HCT116 (cell line): Measurements from ENCODE around the gene SLC38A2. TPM values are rescaled to one million over a fixed set of nuclear protein-coding genes. Genes with fewer than 3 reads are reported as not detected.

Experiments used
- ATAC-seq: fragments of 200-7000 bp; cut with Tn5 transposase; 2 replicates; pipeline ENCODE4 v1.9.1; 2020; ENCODE audit warnings: mild to moderate bottlenecking, moderate library complexity
- BruUV-seq: library from RNA; stranded (reverse); fragments of 400-500 nt; replicated peaks from 2 replicates; lab custom pipeline; 2021; lab: Mats Ljungman, UMichigan
- CTCF ChIA-PET: fragments of 300-600 bp; sonication (Branson Sonifier 250); formaldehyde crosslinking; loops from one replicate; lab custom pipeline; 2021; ENCODE audit warnings: antibody characterized with exemption; lab: Charles Lee
- POLR2A ChIA-PET: fragments of 300-600, 350-600 bp; sonication (Branson Sonifier 250); formaldehyde crosslinking; loops from one replicate; lab custom pipeline; 2021; ENCODE audit warnings: antibody characterized with exemption; lab: Charles Lee
- RAD21 ChIA-PET, 2 experiments: fragments of 300-600 bp; sonication (Branson Sonifier 250); formaldehyde crosslinking; loops; one replicate each; lab custom pipeline; 2023; ENCODE audit warnings: low total read pairs in 2 of 2; ENCODE audit not compliant: uncharacterized antibody in 2 of 2, unreplicated experiment in 2 of 2, low non-redundant PET in 1 of 2; lab: Charles Lee
- DNase-seq: peaks from one replicate; pipeline ENCODE4 v3.0.0-alpha.2; 2010; ENCODE audit warnings: low read depth, low spot score
- H2AFZ ChIP-seq: fragments of 200-600 bp; shearing (Covaris generic), sonication (generic); 2 replicates; pipeline ENCODE4 v1.6.1; 2017; ENCODE audit warnings: low read depth, mixed run types, mixed read lengths, antibody characterized with exemption, low read length; ENCODE audit not compliant: poor library complexity, severe bottlenecking
- H3K27ac ChIP-seq: 2 replicates; pipeline ENCODE4 v1.5.1; 2012; ENCODE audit warnings: low read depth, low read length
- H3K27me3 ChIP-seq: fragments of 200-600 bp; sonication (generic); 2 replicates; pipeline ENCODE4 v1.6.1; 2016; ENCODE audit warnings: mixed run types, low read length, mixed read lengths; ENCODE audit not compliant: insufficient read depth
- H3K36me3 ChIP-seq, 2 experiments: fragments of 200-500 bp in 1 of 2; fragments of 200-600 bp in 1 of 2; sonication (Bioruptor generic) in 1 of 2; sonication (generic) in 1 of 2; 2 replicates each; pipeline versions ENCODE4 v1.5.1 to v1.6.1; 2014 to 2016; ENCODE audit warnings: low read length in 2 of 2, inconsistent platforms in 1 of 2, mixed read lengths in 1 of 2, mixed run types in 1 of 2; ENCODE audit not compliant: insufficient read depth in 2 of 2, control insufficient read depth in 1 of 2
- H3K4me1 ChIP-seq, 2 experiments: fragments of 200-600 bp in 1 of 2; sonication (generic) in 1 of 2; 2 replicates each; pipeline versions ENCODE4 v1.5.1 to v1.6.1; 2012 to 2017; ENCODE audit warnings: low read length in 2 of 2, inconsistent platforms in 1 of 2, mild to moderate bottlenecking in 1 of 2, mixed read lengths in 1 of 2, mixed run types in 1 of 2, moderate library complexity in 1 of 2; ENCODE audit not compliant: insufficient read depth in 2 of 2, control insufficient read depth in 1 of 2
- H3K4me2 ChIP-seq: fragments of 200-600 bp; sonication (generic); 2 replicates; pipeline ENCODE4 v1.6.1; 2017; ENCODE audit warnings: mixed run types, low read length, mixed read lengths
- H3K4me3 ChIP-seq, 2 experiments: fragments of 200-600 bp in 1 of 2; sonication (generic) in 1 of 2; replicated peaks in 1 of 2; 2 replicates each; pipeline ENCODE4 v1.5.1; 2011 to 2016; ENCODE audit warnings: low read length in 2 of 2, control low read depth in 1 of 2, low read depth in 1 of 2, mild to moderate bottlenecking in 1 of 2, mixed read lengths in 1 of 2, mixed run types in 1 of 2
- H3K79me2 ChIP-seq: fragments of 200-600 bp; sonication (generic); 2 replicates; pipeline ENCODE4 v1.6.1; 2017; ENCODE audit warnings: mild to moderate bottlenecking, mixed run types, low read length, moderate library complexity, mixed read lengths; ENCODE audit not compliant: insufficient read depth
- H3K9ac ChIP-seq: fragments of 200-600 bp; sonication (generic); 2 replicates; pipeline ENCODE4 v1.6.1; 2016; ENCODE audit warnings: low read length, mixed read lengths
- H3K9me2 ChIP-seq: fragments of 200-600 bp; sonication (generic), shearing (Covaris generic); 2 replicates; pipeline ENCODE4 v1.6.1; 2017; ENCODE audit warnings: mixed run types, mild to moderate bottlenecking, moderate library complexity; ENCODE audit not compliant: insufficient read depth
- H3K9me3 ChIP-seq, 2 experiments: fragments of 200-500 bp in 1 of 2; fragments of 200-600 bp in 1 of 2; sonication (Bioruptor generic) in 1 of 2; sonication (generic) in 1 of 2; 2 replicates each; pipeline ENCODE4 v1.6.1; 2014 to 2017; ENCODE audit warnings: low read length in 2 of 2, mixed read lengths in 2 of 2, inconsistent platforms in 1 of 2, low read depth in 1 of 2, mild to moderate bottlenecking in 1 of 2, mixed run types in 1 of 2, moderate library complexity in 1 of 2; ENCODE audit not compliant: control insufficient read depth in 1 of 2, insufficient read depth in 1 of 2
- H4K20me1 ChIP-seq: fragments of 200-600 bp; sonication (generic), shearing (Covaris generic); 2 replicates; pipeline ENCODE4 v1.6.1; 2017; ENCODE audit warnings: mixed run types, mild to moderate bottlenecking, moderate library complexity; ENCODE audit not compliant: insufficient read depth
- CBX3 ChIP-seq: IDR thresholded peaks from 2 replicates; pipeline ENCODE4 v1.6.1; 2012; ENCODE audit warnings: low read depth
- EGR1 ChIP-seq: IDR thresholded peaks from 2 replicates; pipeline ENCODE4 v1.6.1; 2012; ENCODE audit warnings: low read depth
- ELF1 ChIP-seq: IDR thresholded peaks from 2 replicates; pipeline ENCODE4 v1.6.1; 2012; ENCODE audit warnings: low read depth, borderline replicate concordance
- EZH2 ChIP-seq: fragments of 200-600 bp; sonication (generic); IDR thresholded peaks from 2 replicates; pipeline ENCODE4 v1.6.1; 2017; ENCODE audit warnings: antibody characterized with exemption, mixed run types
- EZH2phosphoT487 ChIP-seq: fragments of 200-600 bp; IDR thresholded peaks from 2 replicates; pipeline ENCODE4 v1.6.1; 2018; ENCODE audit warnings: antibody characterized with exemption, borderline replicate concordance
- FOSL1 ChIP-seq: IDR thresholded peaks from 2 replicates; pipeline ENCODE4 v1.6.1; 2012; ENCODE audit warnings: low read depth
- JUND ChIP-seq: IDR thresholded peaks from 2 replicates; pipeline ENCODE4 v1.6.1; 2012
- POLR2A ChIP-seq: IDR thresholded peaks from 2 replicates; pipeline ENCODE4 v1.7.0; 2011; ENCODE audit warnings: borderline replicate concordance; ENCODE audit not compliant: insufficient read depth, insufficient read length; ENCODE audit errors: extremely low read depth
- POLR2AphosphoS5 ChIP-seq: IDR thresholded peaks from 2 replicates; pipeline ENCODE4 v1.6.1; 2011; ENCODE audit warnings: mild to moderate bottlenecking, low read depth, low read length, moderate library complexity
- RAD21 ChIP-seq: IDR thresholded peaks from 2 replicates; pipeline ENCODE4 v1.6.1; 2012; ENCODE audit warnings: low read depth, mild to moderate bottlenecking
- SIN3A ChIP-seq: IDR thresholded peaks from 2 replicates; pipeline ENCODE4 v1.6.1; 2012; ENCODE audit warnings: low read depth
- SP1 ChIP-seq: IDR thresholded peaks from 2 replicates; pipeline ENCODE4 v1.6.1; 2012; ENCODE audit warnings: low read depth
- SRF ChIP-seq: IDR thresholded peaks from 2 replicates; pipeline ENCODE4 v1.6.1; 2012; ENCODE audit warnings: low read depth
- TCF7L2 ChIP-seq: IDR thresholded peaks from 2 replicates; pipeline ENCODE4 v1.7.0; 2011; ENCODE audit warnings: borderline replicate concordance, inconsistent platforms; ENCODE audit not compliant: insufficient read depth, insufficient read length; ENCODE audit errors: extremely low read depth
- YY1 ChIP-seq: IDR thresholded peaks from 2 replicates; pipeline ENCODE4 v1.6.1; 2011; ENCODE audit warnings: low read length, low read depth, moderate library complexity, mild to moderate bottlenecking; ENCODE audit not compliant: insufficient replicate concordance; ENCODE audit errors: extremely low read depth
- ZFX ChIP-seq: fragments of 450-650 bp; IDR thresholded peaks from 2 replicates; pipeline ENCODE4 v1.6.1; 2017
- intact Hi-C: fragments of 100-400 bp; cut with micrococcal nuclease; formaldehyde crosslinking; loops from 2 replicates; pipeline ENCODE4 v1.10.0; 2022
- total RNA-seq: library from RNA; stranded (reverse); gene quantifications from one replicate; pipeline ENCODE4 v1.2.1, GENCODE V29; 2021; ENCODE audit not compliant: unreplicated experiment
- TF ChIP-seq, protein P1 (sequence below), 3 experiments: fragments of 200-600 bp in 1 of 3; sonication (generic) in 1 of 3; IDR thresholded peaks in 2 of 3; conservative IDR thresholded peaks in 1 of 3; 2 replicates each; pipeline ENCODE4 v1.5.1; 2012 to 2017; ENCODE audit warnings: low read depth in 2 of 3, low read length in 2 of 3, antibody characterized with exemption in 1 of 3, borderline replicate concordance in 1 of 3, control low read depth in 1 of 3, mild to moderate bottlenecking in 1 of 3, mixed read lengths in 1 of 3, mixed run types in 1 of 3, moderate library complexity in 1 of 3; ENCODE audit not compliant: insufficient read depth in 1 of 3
- TF ChIP-seq, protein P2 (sequence below): IDR thresholded peaks from 2 replicates; pipeline ENCODE4 v1.6.1; 2011; ENCODE audit warnings: mild to moderate bottlenecking, low read length, moderate library complexity; ENCODE audit not compliant: insufficient replicate concordance; ENCODE audit errors: extremely low read depth
- TF ChIP-seq, protein P3 (sequence below): IDR thresholded peaks from 2 replicates; pipeline ENCODE4 v1.6.1; 2012
- TF ChIP-seq, protein P4 (sequence below): IDR thresholded peaks from 2 replicates; pipeline ENCODE4 v1.6.1; 2012

SLC38A2 gene
- total RNA-seq, 1 experiment from 2014 or later = 1,049 TPM

DNA sequence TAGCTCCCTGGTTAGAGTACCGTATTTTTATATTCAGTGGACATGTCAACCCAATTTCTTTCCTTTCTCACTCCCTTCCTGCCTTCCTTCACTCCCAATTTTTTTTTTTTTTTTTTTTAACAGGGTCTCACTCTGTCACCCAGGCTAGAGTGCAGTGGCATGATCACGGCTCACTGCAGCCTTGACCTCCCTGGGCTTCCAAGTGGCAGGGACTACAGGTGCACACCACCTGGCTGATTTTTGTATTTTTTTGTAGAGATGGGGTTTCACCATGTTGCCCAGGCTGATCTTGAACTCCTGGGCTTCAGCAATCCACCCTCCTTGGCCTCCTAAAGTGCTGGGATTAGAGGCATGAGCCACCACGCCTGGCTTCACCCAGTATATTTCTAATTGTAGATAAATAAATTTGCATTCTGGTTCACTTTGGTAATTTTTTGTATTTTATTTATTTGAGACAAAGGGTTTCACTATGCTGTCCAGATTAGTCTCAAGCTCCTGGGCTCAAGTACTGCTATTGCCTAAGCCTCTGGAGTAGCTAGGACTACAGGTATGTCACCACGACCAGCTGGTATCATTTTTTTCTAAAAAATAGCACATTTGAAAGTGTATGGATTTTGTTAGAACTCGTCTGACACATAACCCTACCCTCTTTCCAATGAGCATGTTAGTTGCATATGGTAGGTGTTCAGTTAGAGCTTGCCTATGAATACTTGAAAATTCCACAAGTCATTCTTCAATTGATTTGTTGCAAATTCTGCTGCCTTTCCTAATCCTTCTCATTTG lies 15.7 kb downstream of the SLC38A2 start:
- ChIA-PET CTCF (interaction anchor here (0.9 kb wide), 1 partner anchor 232 kb away, joined by 3 read pairs; no protein-coding TSS in a partner anchor), RAD21 (interaction anchor here (0.5 to 0.7 kb wide), 2 partner anchors 15 to 578 kb away, joined by 3 read pairs; no protein-coding TSS in a partner anchor), POLR2A (interaction anchor here (1.5 to 4.3 kb wide), 3 partner anchors 12 to 192 kb away, joined by 3 to 82 read pairs (median 7); partner anchors contain the start of gene SLC38A1)
- H2AFZ ChIP-seq = no peak overlapping the region
- peak overlapping the region; percentile 24 for H3K27ac ChIP-seq
- ATAC-seq = peak; percentile 45
- H3K9me2 ChIP-seq = no peaks in the 10 kb centered on the region
- no peaks in the 10 kb centered on the region for H3K27me3 ChIP-seq
- H3K4me2 ChIP-seq = no peak overlapping the region
- H3K9me3 ChIP-seq = no peaks in the 10 kb centered on the region
- peaks cover 0 to 19% of the 10 kb centered on the region in 2 experiments; a peak in 2 of 4 replicates for H3K4me1 ChIP-seq
- peaks cover 28% of the 10 kb centered on the region for H4K20me1 ChIP-seq
- BruUV-seq = no TSS peak
- peaks cover 25 to 28% of the 10 kb centered on the region in 2 experiments for H3K36me3 ChIP-seq
- H3K9ac ChIP-seq = no peak overlapping the region
- peaks cover 15% of the 10 kb centered on the region for H3K79me2 ChIP-seq
- intact Hi-C loops = loop anchor here (5.0 kb wide), 5 partner anchors 90 to 365 kb away; partner anchors contain the start of genes SCAF11 and SLC38A1
- no peak overlapping the region for H3K4me3 ChIP-seq
- no peak for DNase-seq
- TF ChIP-seq CBX3 (no peak), RAD21 (no peak), YY1 (no peak), SP1 (no peak), EGR1 (0 out of 2 replicates have a peak, but pooled peaks have one; percentile 7), POLR2A (no peak), EZH2 (no peak), ELF1 (no peak), TCF7L2 (no peak), POLR2AphosphoS5 (no peak), SRF (no peak), SIN3A (no peak), JUND (peak; percentile 7), EZH2phosphoT487 (no peak), ZFX (no peak), FOSL1 (0 out of 2 replicates have a peak, but pooled peaks have one; percentile 4)
- TF ChIP-seq, protein P1, sequence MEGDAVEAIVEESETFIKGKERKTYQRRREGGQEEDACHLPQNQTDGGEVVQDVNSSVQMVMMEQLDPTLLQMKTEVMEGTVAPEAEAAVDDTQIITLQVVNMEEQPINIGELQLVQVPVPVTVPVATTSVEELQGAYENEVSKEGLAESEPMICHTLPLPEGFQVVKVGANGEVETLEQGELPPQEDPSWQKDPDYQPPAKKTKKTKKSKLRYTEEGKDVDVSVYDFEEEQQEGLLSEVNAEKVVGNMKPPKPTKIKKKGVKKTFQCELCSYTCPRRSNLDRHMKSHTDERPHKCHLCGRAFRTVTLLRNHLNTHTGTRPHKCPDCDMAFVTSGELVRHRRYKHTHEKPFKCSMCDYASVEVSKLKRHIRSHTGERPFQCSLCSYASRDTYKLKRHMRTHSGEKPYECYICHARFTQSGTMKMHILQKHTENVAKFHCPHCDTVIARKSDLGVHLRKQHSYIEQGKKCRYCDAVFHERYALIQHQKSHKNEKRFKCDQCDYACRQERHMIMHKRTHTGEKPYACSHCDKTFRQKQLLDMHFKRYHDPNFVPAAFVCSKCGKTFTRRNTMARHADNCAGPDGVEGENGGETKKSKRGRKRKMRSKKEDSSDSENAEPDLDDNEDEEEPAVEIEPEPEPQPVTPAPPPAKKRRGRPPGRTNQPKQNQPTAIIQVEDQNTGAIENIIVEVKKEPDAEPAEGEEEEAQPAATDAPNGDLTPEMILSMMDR (IDR thresholded peaks at IDR 0.05 in 2 of 3, conservative IDR thresholded peaks at IDR 0.05 in 1 of 3; ENCODE audit: borderline replicate concordance in 1 of 3, insufficient read depth in 1 of 3, low read depth in 2 of 3, low read length in 2 of 3) = no peak
- TF ChIP-seq, protein P2, sequence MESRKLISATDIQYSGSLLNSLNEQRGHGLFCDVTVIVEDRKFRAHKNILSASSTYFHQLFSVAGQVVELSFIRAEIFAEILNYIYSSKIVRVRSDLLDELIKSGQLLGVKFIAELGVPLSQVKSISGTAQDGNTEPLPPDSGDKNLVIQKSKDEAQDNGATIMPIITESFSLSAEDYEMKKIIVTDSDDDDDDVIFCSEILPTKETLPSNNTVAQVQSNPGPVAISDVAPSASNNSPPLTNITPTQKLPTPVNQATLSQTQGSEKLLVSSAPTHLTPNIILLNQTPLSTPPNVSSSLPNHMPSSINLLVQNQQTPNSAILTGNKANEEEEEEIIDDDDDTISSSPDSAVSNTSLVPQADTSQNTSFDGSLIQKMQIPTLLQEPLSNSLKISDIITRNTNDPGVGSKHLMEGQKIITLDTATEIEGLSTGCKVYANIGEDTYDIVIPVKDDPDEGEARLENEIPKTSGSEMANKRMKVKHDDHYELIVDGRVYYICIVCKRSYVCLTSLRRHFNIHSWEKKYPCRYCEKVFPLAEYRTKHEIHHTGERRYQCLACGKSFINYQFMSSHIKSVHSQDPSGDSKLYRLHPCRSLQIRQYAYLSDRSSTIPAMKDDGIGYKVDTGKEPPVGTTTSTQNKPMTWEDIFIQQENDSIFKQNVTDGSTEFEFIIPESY = no peak
- TF ChIP-seq, protein P3, sequence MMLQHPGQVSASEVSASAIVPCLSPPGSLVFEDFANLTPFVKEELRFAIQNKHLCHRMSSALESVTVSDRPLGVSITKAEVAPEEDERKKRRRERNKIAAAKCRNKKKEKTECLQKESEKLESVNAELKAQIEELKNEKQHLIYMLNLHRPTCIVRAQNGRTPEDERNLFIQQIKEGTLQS = no peak
- TF ChIP-seq, protein P4, sequence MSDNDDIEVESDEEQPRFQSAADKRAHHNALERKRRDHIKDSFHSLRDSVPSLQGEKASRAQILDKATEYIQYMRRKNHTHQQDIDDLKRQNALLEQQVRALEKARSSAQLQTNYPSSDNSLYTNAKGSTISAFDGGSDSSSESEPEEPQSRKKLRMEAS = 0 out of 2 replicates have a peak, but pooled peaks have one; percentile 4
